CD4-positive, alpha-beta T cell (primary cell): ENCODE results near the gene ALG1L2. TPM values are rescaled to one million over a fixed set of nuclear protein-coding genes. Genes with fewer than 3 reads are reported as not detected.
A peak's percentile ranks its signal among the peaks of the same experiment; 100 is the strongest.
"Not testable (repeated sequence)": the region's sequence is repeated elsewhere in the genome, so short reads cannot be mapped to it uniquely, and the experiment has no call there.

Source experiments
- ATAC-seq: fragments of 200-7000 bp; cut with Tn5 transposase; one replicate; pipeline ENCODE4 v1.10.0; 2022; ENCODE audit warnings: mild to moderate bottlenecking; ENCODE audit not compliant: poor library complexity
- CTCF ChIA-PET: fragments of 350-600 bp; sonication (Branson Sonifier 250); formaldehyde crosslinking; loops from one replicate; lab custom pipeline; 2021; ENCODE audit warnings: antibody characterized with exemption, inconsistent platforms; lab: Charles Lee
- POLR2A ChIA-PET: fragments of 350-600 bp; sonication (Branson Sonifier 250); formaldehyde crosslinking; loops from one replicate; lab custom pipeline; 2021; ENCODE audit warnings: antibody characterized with exemption, inconsistent platforms; lab: Charles Lee
- DNase-seq, 14 experiments: peaks; one replicate each; pipeline ENCODE4 v3.0.0-alpha.2; 2013 to 2020; ENCODE audit warnings: mixed read lengths in 2 of 14
- H3K27ac ChIP-seq, 2 donors: one replicate each; pipeline versions ENCODE4 v1.5.1 to v1.7.0; 2013; ENCODE audit warnings: low read length in 2 of 2, low read depth in 1 of 2, mild to moderate bottlenecking in 1 of 2
- H3K27me3 ChIP-seq, 2 experiments: 1 replicate in 1 of 2; 2 replicates in 1 of 2; pipeline versions ENCODE4 v1.6.1 to v1.7.0; 2013; ENCODE audit warnings: low read length in 2 of 2, control low read depth in 1 of 2, mild to moderate bottlenecking in 1 of 2, moderate library complexity in 1 of 2; ENCODE audit not compliant: insufficient read depth in 2 of 2, control insufficient read depth in 1 of 2
- H3K36me3 ChIP-seq: one replicate; pipeline ENCODE4 v1.6.1; 2013; ENCODE audit warnings: low read length, control low read depth; ENCODE audit not compliant: insufficient read depth
- H3K4me1 ChIP-seq: one replicate; pipeline ENCODE4 v1.6.1; 2013; ENCODE audit warnings: low read length, control low read depth; ENCODE audit not compliant: insufficient read depth
- H3K4me3 ChIP-seq: one replicate; pipeline ENCODE4 v1.5.1; 2013; ENCODE audit warnings: mild to moderate bottlenecking, low read length, moderate library complexity
- H3K9me3 ChIP-seq, 2 experiments: 1 replicate in 1 of 2; 2 replicates in 1 of 2; pipeline versions ENCODE4 v1.6.1 to v1.7.0; 2013; ENCODE audit warnings: low read length in 2 of 2, mild to moderate bottlenecking in 2 of 2, control low read depth in 1 of 2, moderate library complexity in 1 of 2; ENCODE audit not compliant: control insufficient read depth in 1 of 2, insufficient read depth in 1 of 2
- H3K27ac Mint-ChIP-seq: one replicate; pipeline ENCODE4 v1.8.0; 2020; ENCODE audit warnings: mixed read lengths
- H3K27me3 Mint-ChIP-seq: one replicate; pipeline ENCODE4 v1.8.0; 2021; ENCODE audit warnings: mixed read lengths
- H3K36me3 Mint-ChIP-seq: one replicate; pipeline ENCODE4 v1.8.0; 2021; ENCODE audit warnings: low read depth, mixed read lengths
- H3K4me1 Mint-ChIP-seq: one replicate; pipeline ENCODE4 v1.8.0; 2021; ENCODE audit warnings: low read depth, mixed read lengths
- H3K4me3 Mint-ChIP-seq: one replicate; pipeline ENCODE4 v1.8.0; 2020; ENCODE audit warnings: mild to moderate bottlenecking, mixed read lengths
- H3K9me3 Mint-ChIP-seq: one replicate; pipeline ENCODE4 v1.8.0; 2020; ENCODE audit warnings: mixed read lengths
- intact Hi-C, 2 experiments: fragments of 100-400 bp; cut with DNase I in 1 of 2; cut with micrococcal nuclease in 1 of 2; formaldehyde crosslinking; loops; one replicate each; pipeline versions ENCODE4 v1.15.1 to v1.9.0; 2023 to 2025; cut with DNase I, micrococcal nuclease
- total RNA-seq, 174 experiments: library from RNA in 2 of 174; stranded (reverse) in 2 of 174; gene quantifications; one replicate each; pipeline ENCODE4 v1.2.3 and lab custom pipeline; 2021 to 2026
- TF ChIP-seq, protein P1 (sequence below): fragments of 200-600 bp; IDR thresholded peaks from one replicate; pipeline ENCODE4 v1.8.0; 2022; ENCODE audit warnings: antibody characterized with exemption, mild to moderate bottlenecking

ALG1L2 gene
- total RNA-seq, 2 experiments from 2014 or later, result 0.80 TPM; not detected in 1

- H3K36me3 ChIP-seq, H3K4me3 Mint-ChIP-seq, ATAC-seq, POLR2A ChIA-PET, H3K27ac ChIP-seq, H3K36me3 Mint-ChIP-seq, H3K27me3 ChIP-seq, H3K27ac Mint-ChIP-seq, H3K9me3 Mint-ChIP-seq, H3K27me3 Mint-ChIP-seq, H3K9me3 ChIP-seq, H3K4me3 ChIP-seq: not testable (repeated sequence)
- intact Hi-C loops, result loop anchor here in 1 of 2 experiments (5.0 kb wide), 1 partner anchor 471 kb away; no protein-coding TSS in a partner anchor
- CTCF ChIA-PET, result interaction anchor here (1.0 kb wide), 1 partner anchor 72 kb away, joined by 3 read pairs; no protein-coding TSS in a partner anchor
- peaks cover 25% of the 10 kb centered on the region for H3K4me1 Mint-ChIP-seq
- peak in 6 of 14 experiments; percentile 28 to 73 (median 43) for DNase-seq
- TF ChIP-seq, protein P1, sequence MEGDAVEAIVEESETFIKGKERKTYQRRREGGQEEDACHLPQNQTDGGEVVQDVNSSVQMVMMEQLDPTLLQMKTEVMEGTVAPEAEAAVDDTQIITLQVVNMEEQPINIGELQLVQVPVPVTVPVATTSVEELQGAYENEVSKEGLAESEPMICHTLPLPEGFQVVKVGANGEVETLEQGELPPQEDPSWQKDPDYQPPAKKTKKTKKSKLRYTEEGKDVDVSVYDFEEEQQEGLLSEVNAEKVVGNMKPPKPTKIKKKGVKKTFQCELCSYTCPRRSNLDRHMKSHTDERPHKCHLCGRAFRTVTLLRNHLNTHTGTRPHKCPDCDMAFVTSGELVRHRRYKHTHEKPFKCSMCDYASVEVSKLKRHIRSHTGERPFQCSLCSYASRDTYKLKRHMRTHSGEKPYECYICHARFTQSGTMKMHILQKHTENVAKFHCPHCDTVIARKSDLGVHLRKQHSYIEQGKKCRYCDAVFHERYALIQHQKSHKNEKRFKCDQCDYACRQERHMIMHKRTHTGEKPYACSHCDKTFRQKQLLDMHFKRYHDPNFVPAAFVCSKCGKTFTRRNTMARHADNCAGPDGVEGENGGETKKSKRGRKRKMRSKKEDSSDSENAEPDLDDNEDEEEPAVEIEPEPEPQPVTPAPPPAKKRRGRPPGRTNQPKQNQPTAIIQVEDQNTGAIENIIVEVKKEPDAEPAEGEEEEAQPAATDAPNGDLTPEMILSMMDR, result peak; percentile 54
- peaks cover 21% of the 10 kb centered on the region for H3K4me1 ChIP-seq
Measured at GRCh38 chr3:130097690-130098638, 16.3 kb downstream of the ALG1L2 start.

DNA sequence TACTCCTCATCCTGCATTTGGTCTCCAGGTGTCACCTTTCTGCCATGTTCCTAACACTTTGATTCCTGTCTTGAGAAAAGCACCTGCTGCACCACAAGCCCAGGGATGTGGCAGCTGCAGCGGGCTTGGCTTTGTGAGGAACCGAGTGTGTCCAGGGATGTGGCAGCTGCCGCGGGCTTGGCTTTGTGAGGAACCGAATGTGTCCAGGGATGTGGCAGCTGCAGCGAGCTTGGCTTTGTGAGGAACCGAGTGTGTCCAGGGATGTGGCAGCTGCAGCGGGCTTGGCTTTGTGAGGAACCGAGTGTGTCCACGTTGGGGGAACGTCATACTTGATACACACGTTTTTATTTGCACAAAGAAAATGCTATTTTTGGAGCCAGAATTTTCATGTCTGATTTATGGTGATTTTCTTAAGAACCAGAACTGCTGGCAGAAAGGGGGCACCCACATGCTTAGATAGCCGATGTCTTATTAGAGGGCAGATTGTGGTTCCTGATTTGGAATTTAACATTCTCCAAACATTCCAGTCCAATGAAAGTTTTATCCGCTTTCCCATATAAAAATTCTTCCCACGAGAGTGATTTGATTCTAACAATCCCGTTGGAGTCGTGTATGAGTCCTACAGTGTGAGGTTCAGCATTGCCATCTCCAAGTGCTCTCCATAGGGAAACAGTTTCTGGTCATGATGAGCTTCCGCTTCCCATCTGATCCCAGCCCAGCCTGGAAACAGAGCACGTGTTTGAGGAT is 17.2 kb downstream of the ALG1L2 start:
- DNase-seq, ATAC-seq, H3K27me3 Mint-ChIP-seq: not testable (repeated sequence)

DNA sequence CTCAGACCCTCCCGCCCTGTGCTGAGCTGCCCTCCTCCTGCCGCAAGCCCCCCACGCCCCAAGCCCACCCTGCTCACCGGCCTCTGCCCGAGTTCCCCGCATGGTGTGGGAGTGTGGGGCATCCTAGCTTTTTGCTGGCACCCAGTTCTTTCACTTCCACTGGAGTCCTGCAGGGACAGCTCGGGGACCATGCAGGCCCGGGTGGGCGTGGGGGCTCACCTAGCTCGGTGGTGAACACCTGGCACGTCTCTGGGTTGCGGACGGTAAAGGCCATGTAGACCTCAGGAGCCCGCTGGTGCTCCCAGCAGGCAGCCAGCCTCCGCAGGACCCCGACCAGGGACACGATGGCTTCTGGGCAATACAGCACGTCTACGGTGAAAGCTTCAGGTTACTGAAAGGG is 20.9 kb downstream of the ALG1L2 start:
- POLR2A ChIA-PET, result interaction anchor here (1.2 kb wide), 1 partner anchor 9 kb away, joined by 3 read pairs; no protein-coding TSS in a partner anchor
- H3K4me3 Mint-ChIP-seq, H3K9me3 ChIP-seq, DNase-seq, CTCF ChIA-PET, H3K27ac Mint-ChIP-seq, H3K27me3 Mint-ChIP-seq, H3K36me3 Mint-ChIP-seq, H3K9me3 Mint-ChIP-seq, H3K36me3 ChIP-seq, H3K27ac ChIP-seq, H3K4me1 ChIP-seq, H3K27me3 ChIP-seq, ATAC-seq, H3K4me3 ChIP-seq: not testable (repeated sequence)
- peaks cover 12% of the 10 kb centered on the region for H3K4me1 Mint-ChIP-seq
- intact Hi-C loops, result loop anchor here (5.0 to 10.0 kb wide), 3 partner anchors 75 to 168 kb away; no protein-coding TSS in a partner anchor

More for the DNA sequence above, 17.2 kb downstream of the ALG1L2 start:
- intact Hi-C loops, result loop anchor here in 1 of 2 experiments (5.0 kb wide), 1 partner anchor 472 kb away; no protein-coding TSS in a partner anchor
- POLR2A ChIA-PET, H3K27ac ChIP-seq, H3K27me3 ChIP-seq, H3K4me3 Mint-ChIP-seq, H3K9me3 Mint-ChIP-seq, H3K4me3 ChIP-seq, H3K36me3 Mint-ChIP-seq, H3K36me3 ChIP-seq, H3K9me3 ChIP-seq, H3K27ac Mint-ChIP-seq: not testable (repeated sequence)
- H3K4me1 Mint-ChIP-seq, result peaks cover 17% of the 10 kb centered on the region
- peaks cover 14% of the 10 kb centered on the region for H3K4me1 ChIP-seq
- CTCF ChIA-PET, result interaction anchor here (1.0 kb wide), 1 partner anchor 73 kb away, joined by 3 read pairs; no protein-coding TSS in a partner anchor

DNA sequence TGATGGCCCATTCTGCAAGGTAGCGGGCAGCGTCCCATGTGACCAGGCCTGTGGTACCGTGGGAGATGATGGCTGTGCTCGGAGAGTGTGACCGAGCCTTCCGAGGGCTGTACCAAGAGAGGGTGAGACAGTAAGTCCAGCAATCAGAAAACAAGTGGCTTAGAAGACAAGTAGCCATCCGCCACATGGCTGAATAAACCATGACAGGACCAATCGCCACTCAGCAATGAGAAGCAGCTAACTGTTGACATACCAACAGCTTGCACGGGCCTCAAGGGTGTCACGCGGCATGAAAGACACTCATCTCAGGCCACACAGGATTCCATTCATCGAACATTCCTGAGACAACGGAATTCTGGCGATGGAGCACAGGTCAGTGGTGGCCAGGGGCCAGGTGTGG is 22.6 kb downstream of the ALG1L2 start:
- ATAC-seq, H3K27ac Mint-ChIP-seq, H3K36me3 ChIP-seq: not testable (repeated sequence)

GRCh38 chr3:130107333-130107995 is 25.8 kb downstream of the ALG1L2 start:
- H3K4me3 Mint-ChIP-seq, result peak overlapping the region; percentile 30
- POLR2A ChIA-PET, H3K27ac Mint-ChIP-seq, H3K4me1 Mint-ChIP-seq, H3K9me3 ChIP-seq, H3K9me3 Mint-ChIP-seq, H3K27ac ChIP-seq, DNase-seq, H3K4me3 ChIP-seq, CTCF ChIA-PET, H3K27me3 Mint-ChIP-seq, H3K27me3 ChIP-seq, H3K36me3 ChIP-seq, H3K36me3 Mint-ChIP-seq, ATAC-seq, H3K4me1 ChIP-seq: not testable (repeated sequence)
- intact Hi-C loops, result loop anchor here (5.0 to 10.0 kb wide), 3 partner anchors 83 to 785 kb away; partner anchors contain the start of gene ATP2C1 (in 1 of the 2)

More for the DNA sequence above, 22.6 kb downstream of the ALG1L2 start:
- H3K36me3 Mint-ChIP-seq, POLR2A ChIA-PET, H3K4me1 ChIP-seq, DNase-seq, H3K4me3 Mint-ChIP-seq, H3K4me3 ChIP-seq, H3K4me1 Mint-ChIP-seq, CTCF ChIA-PET, H3K27ac ChIP-seq, H3K9me3 Mint-ChIP-seq, H3K27me3 ChIP-seq, H3K9me3 ChIP-seq, H3K27me3 Mint-ChIP-seq: not testable (repeated sequence)
- intact Hi-C loops, result loop anchor here (2.0 to 10.0 kb wide), 4 partner anchors 77 to 475 kb away; no protein-coding TSS in a partner anchor
